NCI-H128 (cell line): ENCODE results near the gene SIX5.
"Not testable (repeated sequence)": the region's sequence is repeated elsewhere in the genome, so short reads cannot be mapped to it uniquely, and the experiment has no call there.

ENCODE experiments used
- DNase-seq: peaks from one replicate; lab custom pipeline; 2025; ENCODE audit not compliant: unreplicated experiment; lab: John Stamatoyannopoulos, UW

The SIX5 gene

DNA sequence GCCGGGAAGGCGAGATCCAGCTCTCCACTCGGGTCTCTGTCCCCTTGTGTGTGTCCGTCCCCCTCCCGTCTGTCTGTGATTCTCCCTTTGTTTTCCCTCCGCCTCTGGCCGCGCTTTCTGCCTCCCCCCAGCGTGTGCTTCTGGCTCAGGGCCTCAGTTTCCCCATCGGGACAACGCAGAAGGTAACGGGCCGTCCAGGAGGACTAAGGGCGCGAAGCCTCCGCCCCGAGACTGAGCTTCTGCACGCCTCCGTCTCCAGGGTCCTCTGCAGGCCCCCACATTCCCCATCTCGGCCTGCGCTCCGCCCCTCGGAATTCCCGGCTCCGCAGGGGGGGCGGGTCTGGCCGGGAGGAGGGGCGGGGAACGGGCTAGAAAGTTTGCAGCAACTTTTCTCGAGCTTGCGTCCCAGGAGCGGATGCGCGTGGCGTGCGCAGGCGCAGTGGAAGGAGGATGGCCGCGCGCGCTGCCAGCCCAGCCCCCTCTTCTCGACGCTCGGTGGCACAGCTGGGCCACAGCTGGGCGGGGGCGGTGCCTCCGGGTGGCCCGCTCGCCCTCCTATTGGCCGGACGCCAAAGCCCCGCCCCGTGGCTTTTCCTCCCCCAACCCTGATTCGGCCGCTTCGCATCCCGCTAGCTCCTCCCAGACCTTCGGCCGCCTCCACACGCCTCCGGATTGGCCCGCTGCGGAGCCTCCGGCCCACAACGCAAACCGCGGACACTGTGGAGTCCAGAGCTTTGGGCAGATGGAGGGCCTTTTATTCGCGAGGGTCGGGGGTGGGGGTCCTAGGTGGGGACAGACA, at the start of gene SIX5:
TSS of gene SIX5 (minus strand) at position 269 of the 799 bp plus-strand sequence. CDS start 408 bp downstream, outside the sequence.
- DNase-seq = peak; percentile 97

DNA sequence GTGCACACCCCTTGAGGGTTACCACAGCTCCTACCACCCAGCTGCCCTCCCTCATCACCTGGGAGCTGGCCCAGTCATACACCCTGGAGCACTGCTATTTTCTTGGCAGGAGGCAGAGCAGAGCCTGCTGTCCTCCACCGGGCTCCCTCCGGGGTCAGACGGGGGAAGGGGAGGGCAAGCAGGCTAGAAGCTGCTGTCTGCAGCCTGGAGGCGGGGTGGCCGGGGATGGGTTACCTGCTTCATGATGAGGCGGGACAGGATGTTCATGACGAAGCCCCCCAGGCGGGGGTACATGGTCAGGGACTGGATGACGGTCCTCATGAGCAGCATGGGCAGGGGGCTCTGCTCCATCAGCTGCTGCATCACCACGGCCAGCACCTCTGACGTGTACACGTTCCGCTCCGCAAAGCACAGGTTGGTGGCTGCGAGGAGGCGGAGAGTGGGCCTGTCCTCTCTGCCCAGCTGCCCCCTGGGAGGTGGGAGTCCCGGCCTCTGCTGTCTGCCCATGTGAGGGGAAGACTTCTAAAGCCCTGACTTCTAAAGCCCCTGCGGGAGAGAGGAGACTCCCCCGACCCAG, 48.8 kb upstream of the SIX5 start:
- DNase-seq = no peak

DNA sequence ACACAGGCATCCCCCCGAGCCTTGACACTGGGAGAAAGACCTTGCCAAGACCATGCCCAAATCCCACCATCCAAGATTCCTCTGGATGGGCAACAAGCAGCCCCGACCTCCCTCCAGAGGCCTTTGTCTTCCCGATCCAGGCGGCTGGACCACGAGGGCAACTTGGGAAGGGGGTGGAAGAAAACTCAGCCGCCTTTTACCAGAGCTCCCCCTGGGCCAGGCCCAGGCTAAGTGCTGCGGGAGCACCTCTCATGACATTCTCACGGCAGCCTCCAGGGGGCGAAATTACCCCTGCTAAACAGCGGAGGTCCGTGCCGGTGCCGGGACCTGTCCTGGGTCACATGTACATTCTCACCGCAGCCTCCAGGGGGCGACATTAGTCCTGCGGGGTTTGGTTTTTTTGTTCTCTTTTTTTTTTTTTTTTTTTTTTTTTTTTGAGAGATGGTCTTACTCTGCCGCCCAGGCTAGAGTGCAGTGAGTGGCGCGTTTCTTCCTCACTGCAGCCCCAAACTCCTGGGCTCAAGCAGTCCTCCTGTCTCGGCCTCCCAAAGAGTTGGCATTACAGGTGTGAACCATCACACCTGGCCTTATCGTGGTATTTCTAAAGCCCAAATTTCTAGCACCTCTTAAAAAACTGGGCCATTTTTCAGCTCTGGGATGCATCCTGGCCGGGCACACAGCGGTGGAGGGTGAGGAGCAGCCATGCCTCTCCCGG, 48.1 kb upstream of the SIX5 start:
- DNase-seq = peak; percentile 89

- no peak for DNase-seq
These were observed 47.4 kb upstream of the SIX5 start for GRCh38 chr19:45816236-45817009.

- no peak for DNase-seq
These were observed 46.6 kb upstream of the SIX5 start for GRCh38 chr19:45815481-45816216.

- DNase-seq = no peak
These were observed 45.9 kb upstream of the SIX5 start, which contains the start of gene RSPH6A for GRCh38 chr19:45814851-45815480. RSPH6A (minus strand) TSS chr19:45815308; CDS start chr19:45815176, 132 bp downstream.

DNA sequence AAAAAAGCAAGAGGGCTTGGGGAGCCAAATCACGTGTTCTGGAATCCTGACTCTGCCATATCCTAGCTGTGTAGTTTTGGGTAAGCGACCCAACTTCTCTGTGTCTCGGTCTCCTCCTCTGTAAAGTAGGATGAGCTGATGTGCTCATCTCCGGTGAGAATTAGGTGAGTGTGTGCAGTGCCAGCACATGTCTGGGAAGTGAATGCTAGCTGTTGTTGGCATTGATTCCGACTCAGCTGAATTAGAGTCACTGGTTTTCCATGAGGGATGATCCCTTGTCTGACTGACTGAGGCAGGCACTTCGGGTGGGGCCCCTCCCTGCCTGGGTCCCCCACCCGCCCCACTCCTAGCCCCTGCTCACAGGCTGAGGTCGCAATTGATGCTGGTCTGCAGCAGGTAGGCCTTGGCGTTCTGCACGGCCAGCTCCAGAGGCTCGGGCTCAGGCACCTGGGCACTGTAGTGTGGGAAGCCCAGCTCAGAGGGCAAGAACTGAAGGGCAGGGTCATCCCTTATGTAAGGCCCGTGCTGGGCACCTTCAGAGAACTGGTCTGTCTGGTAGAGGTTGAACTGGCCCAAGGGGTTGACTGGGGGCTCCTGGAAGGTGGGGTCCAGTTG, 45.2 kb upstream of the SIX5 start:
- DNase-seq = no peak

GRCh38 chr19:45812297-45812696, 43.2 kb upstream of the SIX5 start:
- DNase-seq = no peak

GRCh38 chr19:45809643-45810159, 40.6 kb upstream of the SIX5 start:
- DNase-seq = no peak

GRCh38 chr19:45805719-45806118, 36.7 kb upstream of the SIX5 start:
- DNase-seq = no peak

DNA sequence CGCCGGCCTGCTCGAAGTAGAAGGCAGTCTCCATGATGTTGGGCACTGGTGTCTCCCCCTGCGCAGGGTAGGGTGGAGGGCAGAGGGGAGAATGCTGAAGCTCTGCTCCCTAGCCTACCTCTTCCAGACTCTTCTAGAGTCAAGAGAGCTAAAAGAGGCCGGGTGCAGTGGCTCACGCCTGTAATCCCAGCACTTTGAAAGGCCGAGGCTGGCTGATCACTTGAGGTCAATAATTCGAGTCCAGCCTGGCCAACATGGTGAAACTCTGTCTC, 35.8 kb upstream of the SIX5 start:
- DNase-seq = no peak

DNA sequence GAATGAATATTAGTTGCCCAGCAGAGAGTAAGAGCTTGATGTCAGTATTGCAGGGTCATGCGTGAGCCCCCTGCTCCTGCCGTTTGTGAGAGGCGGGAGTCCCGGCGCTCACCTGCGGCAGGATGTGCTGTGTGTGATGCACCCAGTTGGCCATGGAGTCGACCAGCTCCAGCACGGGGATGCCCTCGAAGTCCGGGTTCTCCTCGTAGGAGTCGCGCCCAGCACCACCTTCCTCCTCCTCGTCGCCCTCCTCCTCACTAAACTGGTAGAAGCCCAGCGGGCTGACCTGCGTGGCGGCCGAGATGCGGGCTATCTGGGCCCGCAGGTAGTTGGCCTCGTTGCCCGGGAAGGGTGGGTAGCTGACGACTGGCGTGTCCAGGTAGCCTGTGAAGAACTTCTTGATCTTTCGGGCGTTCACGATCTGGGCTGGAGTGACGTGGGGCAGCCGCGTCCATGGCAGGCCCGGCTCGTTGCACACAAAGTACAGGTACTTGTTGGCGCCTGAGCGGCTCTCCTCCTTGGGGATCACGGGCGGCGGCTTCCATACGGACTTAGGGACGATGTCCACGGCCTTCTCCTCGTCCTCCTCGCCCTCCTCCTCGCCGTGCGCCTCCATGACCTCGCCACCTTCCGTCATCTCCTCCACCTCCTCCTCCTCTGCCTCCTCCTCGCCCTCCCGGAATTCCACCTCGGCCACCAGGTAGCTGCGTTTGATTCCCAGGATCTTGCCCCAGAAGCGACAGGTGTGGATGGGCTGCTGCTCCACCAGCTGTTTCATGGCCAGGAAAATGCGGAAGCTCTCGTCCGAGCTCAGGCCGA, 35.3 kb upstream of the SIX5 start:
- no peak for DNase-seq

GRCh38 chr19:45801603-45802175, 32.6 kb upstream of the SIX5 start:
- DNase-seq = no peak

DNA sequence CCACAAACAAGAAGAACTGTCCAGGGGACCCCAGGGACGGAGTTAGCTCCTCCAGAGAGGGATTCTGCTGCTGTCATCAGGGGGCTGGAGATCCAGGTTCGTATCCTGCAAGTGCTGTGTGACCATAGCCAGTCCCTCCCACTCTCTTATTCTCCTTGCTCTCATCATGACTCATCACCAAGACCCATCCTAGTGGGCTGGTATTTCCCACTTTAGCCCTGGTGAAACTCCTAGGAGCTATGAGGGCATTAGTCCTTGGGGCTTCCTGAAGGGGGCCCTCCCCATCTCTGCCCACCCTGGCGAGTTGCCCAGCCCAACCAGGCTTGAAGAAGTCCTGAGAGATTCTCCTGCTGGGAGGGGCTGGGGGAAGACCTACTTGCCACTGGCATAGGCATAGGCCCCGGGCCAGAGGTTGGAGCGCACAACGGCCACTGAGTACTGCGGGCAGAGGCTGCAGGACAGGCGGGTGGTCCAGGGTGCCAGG, 31.1 kb upstream of the SIX5 start:
- no peak for DNase-seq

GRCh38 chr19:45799541-45799940, 30.5 kb upstream of the SIX5 start:
- DNase-seq = not testable (repeated sequence)

GRCh38 chr19:45798995-45799517, 30.0 kb upstream of the SIX5 start:
- DNase-seq = peak; percentile 53

DNA sequence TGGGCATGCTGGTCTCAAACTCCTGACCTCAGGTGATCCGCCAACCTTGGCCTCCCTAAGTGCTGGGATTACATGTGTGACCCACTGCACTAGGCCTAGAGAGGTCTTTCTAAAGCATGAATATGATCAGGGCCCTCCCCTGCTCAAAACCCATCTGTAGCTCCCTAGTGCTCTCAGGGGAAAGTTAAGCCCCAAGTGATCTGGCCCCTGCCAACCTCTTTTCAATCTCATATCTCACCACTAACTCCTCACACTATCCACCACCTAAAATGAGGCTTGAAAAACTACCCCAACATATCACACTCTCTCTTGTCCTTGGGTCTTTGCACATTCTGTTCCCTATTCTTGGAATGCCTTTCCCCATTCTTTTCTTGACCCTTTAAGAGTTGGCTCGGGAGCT, 25.6 kb upstream of the SIX5 start:
- DNase-seq = no peak

DNA sequence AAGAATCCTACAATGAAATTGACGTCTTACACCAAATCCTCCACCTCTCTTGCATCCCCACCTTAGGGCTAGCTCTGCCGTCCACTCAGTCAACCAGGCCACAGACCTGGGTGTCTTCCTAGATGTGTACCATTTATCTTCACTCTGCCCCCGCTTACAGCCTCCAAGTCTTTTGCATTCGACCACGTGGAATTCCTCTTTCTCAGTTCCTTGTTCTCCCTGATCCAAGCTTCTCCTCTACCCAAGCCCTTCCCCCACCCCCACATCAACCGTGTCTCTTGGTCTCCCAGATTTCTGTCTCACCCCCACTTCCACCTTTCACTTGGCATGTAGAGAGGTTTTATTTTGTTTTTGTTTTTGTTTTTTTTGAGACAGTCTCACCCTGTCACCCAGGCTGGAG, 24.8 kb upstream of the SIX5 start:
- no peak for DNase-seq
